ENCODE data around the gene XRN2.

DNA sequence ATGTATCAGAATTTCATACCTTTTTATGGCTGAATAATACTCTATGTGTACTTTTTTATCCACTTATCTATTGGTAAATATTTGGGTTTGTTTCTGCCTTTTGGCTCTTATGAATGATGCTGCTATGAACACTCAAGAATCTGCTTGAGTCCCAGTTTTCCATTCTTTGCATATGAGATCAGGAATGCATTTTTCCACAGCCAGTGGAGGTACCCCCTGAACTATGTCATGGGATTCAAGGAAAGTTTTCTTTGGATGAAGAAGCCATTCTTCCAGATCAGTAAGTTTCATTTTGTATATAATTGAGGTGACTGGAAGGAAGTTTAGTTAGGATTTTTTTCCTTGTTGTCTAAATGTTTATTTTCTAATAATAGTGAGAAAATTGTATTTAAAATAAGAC lies 53.3 kb downstream of the XRN2 start:
- TF ChIP-seq, protein P1, sequence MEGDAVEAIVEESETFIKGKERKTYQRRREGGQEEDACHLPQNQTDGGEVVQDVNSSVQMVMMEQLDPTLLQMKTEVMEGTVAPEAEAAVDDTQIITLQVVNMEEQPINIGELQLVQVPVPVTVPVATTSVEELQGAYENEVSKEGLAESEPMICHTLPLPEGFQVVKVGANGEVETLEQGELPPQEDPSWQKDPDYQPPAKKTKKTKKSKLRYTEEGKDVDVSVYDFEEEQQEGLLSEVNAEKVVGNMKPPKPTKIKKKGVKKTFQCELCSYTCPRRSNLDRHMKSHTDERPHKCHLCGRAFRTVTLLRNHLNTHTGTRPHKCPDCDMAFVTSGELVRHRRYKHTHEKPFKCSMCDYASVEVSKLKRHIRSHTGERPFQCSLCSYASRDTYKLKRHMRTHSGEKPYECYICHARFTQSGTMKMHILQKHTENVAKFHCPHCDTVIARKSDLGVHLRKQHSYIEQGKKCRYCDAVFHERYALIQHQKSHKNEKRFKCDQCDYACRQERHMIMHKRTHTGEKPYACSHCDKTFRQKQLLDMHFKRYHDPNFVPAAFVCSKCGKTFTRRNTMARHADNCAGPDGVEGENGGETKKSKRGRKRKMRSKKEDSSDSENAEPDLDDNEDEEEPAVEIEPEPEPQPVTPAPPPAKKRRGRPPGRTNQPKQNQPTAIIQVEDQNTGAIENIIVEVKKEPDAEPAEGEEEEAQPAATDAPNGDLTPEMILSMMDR (conservative IDR thresholded peaks at IDR 0.05; ENCODE audit: low read depth, low read length), result no peak
- no peak for TF ChIP-seq EZH2 (IDR thresholded peaks at IDR 0.05; ENCODE audit: borderline replicate concordance, low read depth, low read length, poor library complexity, severe bottlenecking)

Data from A673 (cell line).